Thymus (tissue), 11 donors: ENCODE measurements around the gene KLF15. TPM values are rescaled to one million over a fixed set of nuclear protein-coding genes. Genes with fewer than 3 reads are reported as not detected.
"Not testable (repeated sequence)": the region's sequence is repeated elsewhere in the genome, so short reads cannot be mapped to it uniquely, and the experiment has no call there.

ENCODE experiments used
- DNase-seq, 9 donors: peaks; one replicate each; pipeline ENCODE4 v3.0.0-alpha.2; 2013; ENCODE audit warnings: low spot score in 9 of 9, low read depth in 6 of 9, missing footprints in 1 of 9
- H3K27ac ChIP-seq, 2 donors: one replicate each; pipeline ENCODE4 v1.5.1; 2013; ENCODE audit warnings: control low read depth in 1 of 2, low read depth in 1 of 2, low read length in 1 of 2, mild to moderate bottlenecking in 1 of 2, moderate library complexity in 1 of 2
- H3K27me3 ChIP-seq, 2 donors: one replicate each; pipeline ENCODE4 v1.5.1; 2013; ENCODE audit warnings: low read length in 1 of 2; ENCODE audit not compliant: control insufficient read depth in 2 of 2, insufficient read depth in 1 of 2
- H3K36me3 ChIP-seq, 2 donors: one replicate each; pipeline ENCODE4 v1.5.1; 2013; ENCODE audit warnings: low read length in 1 of 2, mild to moderate bottlenecking in 1 of 2, moderate library complexity in 1 of 2; ENCODE audit not compliant: control insufficient read depth in 2 of 2, insufficient read depth in 2 of 2
- H3K4me1 ChIP-seq, 2 donors: one replicate each; pipeline ENCODE4 v1.5.1; 2013; ENCODE audit warnings: low read length in 2 of 2; ENCODE audit not compliant: control insufficient read depth in 2 of 2, insufficient read depth in 2 of 2
- H3K4me3 ChIP-seq, 2 donors: one replicate each; pipeline ENCODE4 v1.5.1; 2013; ENCODE audit warnings: low read length in 2 of 2, control low read depth in 1 of 2, mild to moderate bottlenecking in 1 of 2
- H3K9me3 ChIP-seq, 2 donors: one replicate each; pipeline ENCODE4 v1.5.1; 2013; ENCODE audit warnings: low read length in 1 of 2, mild to moderate bottlenecking in 1 of 2; ENCODE audit not compliant: control insufficient read depth in 2 of 2, insufficient read depth in 1 of 2
- WGBS: extraction: QIAGEN DNeasy Blood & Tissue Kit; methylation state at CpG from one replicate; pipeline ENCODE4 v1.1.7; 2013; 5-methylcytosine and 5-hydroxymethylcytosine counted together
- polyA plus RNA-seq: library from polyadenylated mRNA; stranded (reverse); fragments of 200-250 nt; gene quantifications from one replicate; pipeline ENCODE4 v1.2.3, GENCODE V29; 2013
- total RNA-seq: library from RNA; stranded (reverse); fragments of 120-200 nt; gene quantifications from one replicate; pipeline ENCODE4 v1.2.4, GENCODE V29; 2013
- donor health status: healthy.

Gene KLF15
- total and polyA plus RNA-seq, 2 donors, result 0.28 to 7.6 TPM

DNA sequence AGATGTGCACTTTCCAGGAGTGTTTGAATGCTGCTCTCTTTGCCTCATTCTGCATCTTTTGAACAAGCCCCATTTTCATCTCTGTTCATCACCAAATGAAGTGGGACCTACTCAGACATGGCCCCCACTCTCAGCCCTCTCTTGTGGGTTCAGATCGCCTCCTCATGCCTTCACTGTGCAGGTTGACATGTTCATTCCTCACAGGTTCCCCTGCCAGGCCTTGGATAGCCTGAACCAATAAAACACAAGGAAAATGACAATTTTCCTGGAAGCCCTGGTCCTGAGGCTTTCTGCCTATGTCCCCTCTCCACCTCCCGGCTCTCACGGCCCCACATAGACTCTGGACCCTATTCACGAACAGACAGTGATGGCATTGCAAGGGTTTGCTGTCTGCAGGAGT is 17.7 kb downstream of the KLF15 start:
- H3K4me1 ChIP-seq, result no peaks in the 10 kb centered on the region
- no peak overlapping the region for H3K4me3 ChIP-seq
- no peaks in the 10 kb centered on the region for H3K27me3 ChIP-seq
- 92% methylated on average over 4 of the region's 4 CpGs for WGBS
- no peak overlapping the region for H3K27ac ChIP-seq
- no peaks in the 10 kb centered on the region for H3K36me3 ChIP-seq
- no peak for DNase-seq
- no peaks in the 10 kb centered on the region for H3K9me3 ChIP-seq

DNA sequence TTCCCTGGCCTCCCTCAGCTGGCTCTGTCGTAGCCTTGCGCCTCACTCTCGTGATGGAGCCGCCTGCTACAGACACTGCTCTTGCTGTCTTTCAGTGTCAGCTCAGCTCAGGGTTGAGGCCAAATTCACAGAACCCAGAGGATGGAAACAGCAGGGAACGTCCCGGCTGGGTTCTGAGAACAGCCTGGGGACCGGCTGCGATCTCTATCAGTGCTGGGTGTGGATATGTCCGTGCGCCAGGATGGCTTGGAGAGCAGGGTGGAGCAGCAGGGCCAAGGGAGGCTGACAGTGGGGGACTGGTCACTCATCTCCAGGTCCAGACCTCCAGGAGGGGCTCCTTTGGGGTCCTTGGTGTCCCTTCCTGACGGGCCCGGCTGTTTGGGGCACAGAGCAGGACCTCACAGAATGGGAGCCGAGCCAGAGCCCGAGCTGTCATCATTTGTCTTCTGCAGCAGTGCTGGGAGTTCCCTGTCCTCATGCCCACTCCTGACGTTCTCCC is 18.4 kb downstream of the KLF15 start:
- Histone ChIP-seq H3K4me1 (no peaks in the 10 kb centered on the region), H3K27ac (no peak overlapping the region), H3K27me3 (no peaks in the 10 kb centered on the region), H3K4me3 (no peak overlapping the region), H3K36me3 (no peaks in the 10 kb centered on the region), H3K9me3 (no peaks in the 10 kb centered on the region)
- WGBS, result 68% methylated on average over 15 of the region's 15 CpGs
- no peak for DNase-seq

DNA sequence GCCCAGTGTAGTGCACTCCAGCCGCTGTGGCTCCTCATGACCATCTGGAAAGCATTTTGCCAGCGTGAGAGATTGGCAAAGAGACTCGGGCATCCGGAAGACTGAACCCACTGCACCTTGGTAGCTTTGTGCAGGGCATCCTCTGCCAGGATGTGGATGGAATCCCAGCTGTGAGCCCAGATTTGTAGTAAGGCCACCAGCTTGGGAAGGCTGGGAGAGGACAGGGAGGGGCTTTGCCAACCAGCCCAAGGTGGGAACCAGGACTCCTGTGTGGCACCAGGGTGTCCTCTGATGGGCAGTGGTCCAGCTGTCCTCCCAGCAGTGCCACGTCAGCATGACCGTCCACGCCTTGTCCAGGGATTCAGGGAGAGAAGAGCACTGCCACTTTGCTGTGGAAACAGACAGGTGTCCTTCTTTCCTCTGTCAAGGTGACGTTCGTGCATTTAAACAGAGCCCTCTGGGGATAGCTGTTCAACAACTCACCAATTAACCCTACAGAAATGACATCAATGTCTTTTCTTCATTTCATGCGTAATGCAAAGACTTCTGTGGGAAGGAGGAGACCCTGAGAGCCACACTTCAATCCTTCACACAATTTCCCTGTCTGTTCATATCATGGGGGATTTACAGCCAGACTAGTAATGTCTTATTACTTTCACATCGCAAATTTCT is 19.1 kb downstream of the KLF15 start:
- 88% methylated on average over 11 of the region's 11 CpGs for WGBS
- no peaks in the 10 kb centered on the region for H3K27me3 ChIP-seq
- H3K4me3 ChIP-seq, result no peak overlapping the region
- H3K4me1 ChIP-seq, result no peaks in the 10 kb centered on the region
- no peaks in the 10 kb centered on the region for H3K9me3 ChIP-seq
- H3K27ac ChIP-seq, result no peak overlapping the region
- no peaks in the 10 kb centered on the region for H3K36me3 ChIP-seq
- DNase-seq, result no peak

DNA sequence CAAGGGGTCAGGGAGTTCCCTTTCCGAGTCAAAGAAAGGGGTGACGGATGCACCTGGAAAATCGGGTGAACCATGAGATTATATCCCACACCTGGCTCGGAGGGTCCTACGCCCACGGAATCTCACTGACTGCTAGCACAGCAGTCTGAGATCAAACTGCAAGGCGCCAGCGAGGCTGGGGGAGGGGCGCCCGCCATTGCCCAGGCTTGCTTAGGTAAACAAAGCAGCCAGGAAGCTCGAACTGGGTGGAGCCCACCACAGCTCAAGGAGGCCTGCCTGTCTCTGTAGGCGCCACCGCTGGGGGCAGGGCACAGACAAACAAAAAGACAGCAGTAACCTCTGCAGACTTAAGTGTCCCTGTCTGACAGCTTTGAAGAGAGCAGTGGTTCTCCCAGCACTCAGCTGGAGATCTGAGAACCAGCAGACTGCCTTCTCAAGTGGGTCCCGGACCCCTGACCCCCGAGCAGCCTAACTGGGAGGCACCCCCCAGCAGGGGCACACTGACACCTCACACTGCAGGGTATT is 25.3 kb downstream of the KLF15 start:
- H3K4me1 ChIP-seq, H3K9me3 ChIP-seq, H3K27ac ChIP-seq, H3K4me3 ChIP-seq, DNase-seq, H3K27me3 ChIP-seq, H3K36me3 ChIP-seq: not testable (repeated sequence)
- WGBS, result 77% methylated on average over 15 of the region's 15 CpGs

DNA sequence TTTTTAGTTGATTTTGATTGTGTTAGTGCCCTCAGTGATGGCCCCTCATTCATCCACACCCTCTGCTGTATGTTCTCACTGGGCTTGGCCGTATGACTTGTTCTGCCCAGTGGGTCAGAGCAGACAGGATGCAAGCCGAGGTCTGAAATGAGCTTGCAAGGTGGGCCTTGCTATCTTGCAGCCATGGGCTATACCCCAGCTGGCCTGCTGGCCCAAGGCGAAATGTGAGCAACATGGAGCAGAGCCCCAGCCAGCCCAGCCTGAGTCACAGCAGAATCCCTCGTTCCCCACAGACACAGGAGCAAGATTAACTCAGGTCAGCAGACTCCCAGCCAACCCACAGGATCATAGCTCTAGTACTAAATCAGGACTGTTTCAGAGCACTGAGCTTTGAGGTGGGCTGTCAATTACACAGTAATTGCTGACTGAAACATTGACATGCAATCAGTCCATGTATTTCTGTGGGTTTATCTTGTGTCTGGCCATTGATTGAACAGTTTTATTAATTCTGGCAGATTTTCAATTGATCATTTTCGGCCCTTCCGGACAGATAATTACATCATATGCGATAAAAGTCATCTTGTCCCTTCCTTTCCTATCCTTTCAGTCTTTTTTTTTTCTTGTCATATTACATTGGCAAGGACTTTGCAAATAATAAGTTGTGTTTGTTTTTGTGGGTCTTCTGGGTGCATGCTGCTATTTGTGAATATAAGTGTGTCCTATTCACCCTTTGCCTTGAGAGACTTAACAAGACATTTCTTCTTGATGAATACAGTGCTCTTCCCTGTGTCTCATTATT is 27.1 kb downstream of the KLF15 start:
- Histone ChIP-seq H3K4me1 (no peaks in the 10 kb centered on the region), H3K9me3 (peaks cover 3 to 5% of the 10 kb centered on the region in 2 donors), H3K4me3 (no peak overlapping the region), H3K36me3 (no peaks in the 10 kb centered on the region), H3K27me3 (no peaks in the 10 kb centered on the region), H3K27ac (no peak overlapping the region)
- DNase-seq, result no peak
- WGBS, result 88% methylated on average over 7 of the region's 7 CpGs

DNA sequence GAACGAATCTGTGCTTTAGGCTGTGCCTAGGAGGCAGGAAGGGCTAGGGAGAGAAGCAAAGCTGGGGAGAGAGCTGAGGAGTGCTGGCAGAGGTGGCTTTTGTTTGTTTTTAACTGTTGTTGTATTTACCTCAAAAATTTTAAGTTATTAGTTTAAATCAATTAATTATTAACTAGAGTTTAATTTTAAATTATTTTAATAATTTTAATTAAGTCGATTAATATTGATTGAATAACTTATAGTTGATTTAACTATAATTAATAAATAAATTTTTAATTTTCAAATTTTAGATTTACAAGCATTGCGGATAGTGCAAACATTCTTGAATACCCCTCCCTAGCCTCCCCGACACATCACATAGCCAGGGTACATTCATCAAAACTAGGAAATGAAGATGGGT is 30.6 kb downstream of the KLF15 start:
- no peaks in the 10 kb centered on the region for H3K4me1 ChIP-seq
- no peak overlapping the region for H3K27ac ChIP-seq
- no peak overlapping the region for H3K4me3 ChIP-seq
- DNase-seq, result no peak
- peaks cover 3 to 5% of the 10 kb centered on the region in 2 donors for H3K9me3 ChIP-seq
- WGBS, result 94% methylated on average over 4 of the region's 4 CpGs
- no peaks in the 10 kb centered on the region for H3K36me3 ChIP-seq
- H3K27me3 ChIP-seq, result no peaks in the 10 kb centered on the region

DNA sequence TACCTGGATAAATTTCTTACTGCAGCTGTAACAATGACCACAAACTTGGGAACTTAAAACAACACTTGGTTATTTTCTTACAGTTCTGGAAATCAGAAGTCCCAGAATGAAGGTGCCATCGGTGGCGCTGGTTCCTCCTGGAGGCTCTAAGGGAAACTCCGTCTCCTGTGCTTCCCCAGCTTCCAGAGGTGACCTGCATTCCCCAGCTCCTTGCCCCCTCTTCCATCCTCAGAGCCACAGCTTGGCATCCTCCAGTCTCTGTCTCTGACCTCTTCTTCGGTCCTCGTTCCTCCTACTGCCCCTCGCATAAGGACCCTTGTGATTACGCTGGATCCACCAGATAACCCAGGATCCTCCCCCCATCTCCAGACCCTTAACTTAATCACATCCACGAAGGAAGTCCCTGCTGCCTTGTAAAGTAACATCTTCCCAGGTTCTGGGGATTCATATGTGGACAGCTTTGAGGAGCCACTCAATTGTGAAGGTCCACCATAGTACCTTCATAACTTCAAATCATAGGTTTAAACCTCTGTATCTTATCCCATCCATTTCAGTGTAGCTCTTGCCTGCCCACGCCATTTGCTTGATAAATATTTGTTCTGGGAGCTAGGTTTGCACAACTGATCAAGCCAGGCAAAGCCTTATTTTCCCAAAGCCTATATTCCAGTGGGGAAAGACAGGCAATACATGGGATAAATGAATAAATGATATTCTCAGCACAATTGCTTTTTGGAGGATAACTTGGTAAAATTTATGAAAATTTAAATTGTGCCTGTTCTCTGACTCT is 34.8 kb downstream of the KLF15 start:
- Histone ChIP-seq H3K4me1 (no peaks in the 10 kb centered on the region), H3K9me3 (peaks cover 0 to 1% of the 10 kb centered on the region in 2 donors), H3K27ac (no peak overlapping the region), H3K36me3 (no peaks in the 10 kb centered on the region), H3K27me3 (no peaks in the 10 kb centered on the region), H3K4me3 (no peak overlapping the region)
- WGBS, result 82% methylated on average over 9 of the region's 9 CpGs
- DNase-seq, result no peak

DNA sequence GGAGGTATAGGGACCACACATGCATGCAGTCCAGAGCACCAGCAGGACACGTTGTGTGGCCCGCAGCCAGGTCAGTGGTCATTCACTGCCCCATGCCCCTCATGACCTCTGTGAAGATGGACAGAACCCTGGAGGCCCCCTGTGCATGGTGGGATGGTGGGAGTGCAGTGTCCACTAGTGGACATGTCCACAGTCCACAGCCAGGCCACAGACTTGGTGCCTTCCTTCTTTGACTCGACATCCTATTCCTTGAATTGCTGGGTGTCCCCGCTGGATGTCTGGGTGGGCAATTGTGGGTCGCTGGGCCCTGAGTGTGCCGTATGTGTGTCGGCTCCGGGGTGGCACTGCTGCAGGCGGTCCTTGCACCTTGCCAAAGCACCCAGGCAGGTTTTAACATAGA is 35.7 kb downstream of the KLF15 start:
- Histone ChIP-seq H3K9me3 (peaks cover 0 to 1% of the 10 kb centered on the region in 2 donors), H3K27ac (no peak overlapping the region), H3K4me3 (no peak overlapping the region), H3K27me3 (no peaks in the 10 kb centered on the region), H3K4me1 (no peaks in the 10 kb centered on the region), H3K36me3 (no peaks in the 10 kb centered on the region)
- DNase-seq, result no peak
- 85% methylated on average over 9 of the region's 9 CpGs for WGBS
